Stimulated activated CD8-positive, alpha-beta memory T cell treated with anti-CD3 and anti-CD28 coated beads, Interleukin-12 subunit alpha, Interleukin-12 subunit beta, amount 100 ng/mL, for 24 hours (primary cell): ENCODE data around the gene CCDC183.
"Not testable (repeated sequence)": the region's sequence is repeated elsewhere in the genome, so short reads cannot be mapped to it uniquely, and the experiment has no call there.

Source experiments
- DNase-seq: peaks from one replicate; pipeline ENCODE4 v3.0.0-alpha.2; 2020; ENCODE audit errors: extremely low read depth

Gene CCDC183

GRCh38 chr9:136799854-136800657 lies 3.9 kb downstream of the CCDC183 start:
- DNase-seq: peak; percentile 82

GRCh38 chr9:136802321-136802720 lies 6.2 kb downstream of the CCDC183 start:
- no peak for DNase-seq

DNA sequence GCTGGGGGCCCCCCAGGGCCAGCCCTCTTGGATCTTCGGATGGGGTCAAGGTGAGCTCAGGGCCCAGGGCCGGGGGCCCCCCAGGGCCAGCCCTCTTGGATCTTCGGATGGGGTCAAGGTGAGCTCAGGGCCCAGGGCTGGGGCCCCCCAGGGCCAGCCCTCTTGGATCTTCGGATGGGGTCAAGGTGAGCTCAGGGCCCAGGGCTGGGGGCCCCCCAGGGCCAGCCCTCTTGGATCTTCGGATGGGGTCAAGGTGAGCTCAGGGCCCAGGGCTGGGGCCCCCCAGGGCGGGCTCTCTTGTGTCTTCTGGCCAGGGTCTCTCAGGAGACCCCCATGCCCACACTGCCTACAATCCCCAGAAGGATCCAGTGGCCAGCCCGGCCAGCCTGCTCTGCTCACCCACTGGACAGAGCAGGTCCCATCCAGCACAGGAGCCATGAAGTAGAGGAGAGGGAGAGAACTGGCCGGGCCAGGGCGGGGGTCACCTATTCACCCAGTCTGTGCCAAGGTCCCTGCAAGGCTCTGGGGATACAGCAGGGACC lies 6.9 kb downstream of the CCDC183 start:
- DNase-seq: not testable (repeated sequence)

DNA sequence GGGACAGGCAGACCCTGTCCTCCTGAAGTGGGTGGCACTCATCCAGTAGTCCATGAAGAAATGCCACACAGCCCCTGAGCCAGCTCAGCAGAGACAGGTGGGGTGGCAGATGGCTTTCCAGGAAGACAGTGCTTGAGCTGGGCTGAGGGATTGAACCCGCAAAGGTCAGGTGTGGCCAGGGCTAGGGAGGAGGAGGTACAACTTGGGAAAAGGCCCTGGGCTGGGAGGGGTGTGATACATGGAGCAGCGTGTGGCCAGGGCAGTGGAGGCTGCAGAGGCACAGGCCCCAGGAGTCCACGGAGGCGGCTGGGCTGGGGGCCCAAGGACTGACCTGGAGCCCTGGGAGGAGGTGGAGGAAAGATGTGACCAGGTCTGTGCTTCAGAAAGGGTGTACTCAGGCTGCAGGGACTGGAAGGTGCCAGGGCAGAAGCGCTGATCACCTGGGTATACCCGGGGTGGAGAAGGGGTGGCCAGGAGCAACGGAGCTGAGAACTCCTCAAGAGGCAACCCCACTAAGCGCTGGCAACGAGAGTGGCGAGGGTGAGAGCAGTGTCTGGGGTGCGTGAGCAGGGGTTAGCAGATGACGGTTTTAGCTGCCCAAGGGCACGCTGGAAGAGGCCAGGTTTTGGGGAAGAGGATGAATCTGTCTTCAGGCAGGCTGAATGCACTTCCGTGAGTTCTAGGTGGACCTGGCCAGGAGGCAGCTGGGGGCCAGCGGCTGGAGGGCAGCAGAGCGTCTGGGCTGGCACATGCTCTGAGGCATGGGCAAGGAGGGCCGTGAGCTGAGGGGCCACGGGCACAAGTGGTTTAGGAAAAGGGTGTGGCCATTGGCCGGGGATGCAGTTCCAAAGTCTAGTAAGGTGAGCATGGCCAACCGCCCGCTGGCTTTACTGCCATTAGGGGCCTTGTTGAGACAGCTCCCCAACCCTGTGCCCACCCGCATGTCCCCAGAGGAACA lies 7.7 kb downstream of the CCDC183 start:
- no peak for DNase-seq

DNA sequence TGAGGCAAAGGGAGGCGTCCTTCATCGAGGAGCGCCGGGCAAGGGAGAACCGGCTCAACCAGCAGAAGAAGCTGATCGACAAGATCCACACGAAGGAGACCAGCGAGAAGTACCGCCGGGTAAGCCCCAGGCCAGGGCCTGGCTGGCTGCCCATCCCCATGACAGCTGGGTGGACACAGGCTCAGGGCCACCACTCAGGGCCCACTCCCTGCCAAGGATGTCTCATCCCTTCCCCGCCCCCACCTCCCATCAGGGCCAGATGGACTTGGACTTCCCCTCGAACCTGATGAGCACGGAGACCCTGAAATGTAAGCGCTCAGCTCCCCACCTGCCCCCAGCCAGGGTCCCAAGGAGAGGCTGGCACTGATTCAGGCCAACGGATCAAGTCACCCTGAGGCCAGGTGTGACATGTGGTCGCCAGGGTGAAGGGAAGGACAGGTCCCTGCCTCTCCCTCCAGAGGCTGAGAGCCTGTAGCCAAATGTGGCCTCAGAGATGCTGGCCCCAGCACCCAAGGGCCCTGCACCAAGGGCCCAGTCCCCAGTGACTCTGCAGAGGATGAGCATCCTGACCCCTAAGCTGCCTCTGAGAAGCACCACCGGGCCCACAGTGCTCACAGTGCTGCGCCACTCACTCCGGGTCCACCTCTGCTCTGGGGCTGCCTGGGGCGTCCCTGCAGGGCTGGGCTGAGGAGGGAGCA lies 8.5 kb downstream of the CCDC183 start:
- no peak for DNase-seq

GRCh38 chr9:136805207-136805740 lies 9.1 kb downstream of the CCDC183 start:
- DNase-seq: no peak

DNA sequence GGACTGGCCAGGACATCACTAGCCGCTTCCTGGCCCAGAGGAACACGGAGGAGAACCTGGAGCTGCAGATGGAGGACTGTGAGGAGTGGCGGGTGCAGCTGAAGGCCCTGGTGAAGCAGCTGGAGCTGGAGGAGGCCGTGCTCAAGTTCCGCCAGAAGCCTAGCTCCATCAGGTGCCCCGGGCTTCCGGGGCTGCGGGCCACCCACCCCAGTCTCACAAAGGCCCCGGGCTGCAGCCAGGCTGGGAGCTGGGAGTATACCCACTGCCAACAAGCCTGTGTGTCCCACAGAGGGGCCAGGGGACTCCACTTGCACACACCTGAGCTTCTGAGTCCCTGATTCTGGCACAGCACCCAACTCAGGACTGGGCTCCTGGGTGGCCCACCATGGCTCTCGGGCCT lies 9.9 kb downstream of the CCDC183 start:
- no peak for DNase-seq

DNA sequence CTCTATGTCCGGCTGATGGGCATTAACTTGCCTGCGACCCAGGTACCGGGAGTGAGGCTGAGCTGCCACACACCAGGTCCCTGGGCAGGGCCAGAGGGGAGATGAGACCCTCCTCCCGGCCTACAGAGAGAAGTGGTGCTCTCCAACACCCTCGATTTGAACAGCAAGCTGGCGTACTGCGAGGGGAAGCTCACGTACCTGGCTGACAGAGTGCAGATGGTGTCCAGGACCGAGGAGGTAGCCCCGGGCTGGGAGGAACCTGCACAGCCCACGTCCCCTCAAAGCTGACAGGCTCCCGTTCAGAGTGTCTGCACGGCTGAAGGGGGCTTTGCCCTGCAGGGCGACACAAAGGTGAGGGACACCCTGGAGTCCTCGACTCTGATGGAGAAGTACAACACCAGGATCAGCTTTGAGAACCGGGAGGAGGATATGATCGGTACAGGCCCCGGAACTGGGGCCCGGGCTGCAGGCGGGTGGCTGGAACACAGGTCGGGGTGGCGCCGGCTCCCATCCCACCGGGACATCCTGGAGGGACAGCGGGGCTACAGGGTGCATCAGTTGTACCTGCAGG lies 10.6 kb downstream of the CCDC183 start:
- no peak for DNase-seq

DNA sequence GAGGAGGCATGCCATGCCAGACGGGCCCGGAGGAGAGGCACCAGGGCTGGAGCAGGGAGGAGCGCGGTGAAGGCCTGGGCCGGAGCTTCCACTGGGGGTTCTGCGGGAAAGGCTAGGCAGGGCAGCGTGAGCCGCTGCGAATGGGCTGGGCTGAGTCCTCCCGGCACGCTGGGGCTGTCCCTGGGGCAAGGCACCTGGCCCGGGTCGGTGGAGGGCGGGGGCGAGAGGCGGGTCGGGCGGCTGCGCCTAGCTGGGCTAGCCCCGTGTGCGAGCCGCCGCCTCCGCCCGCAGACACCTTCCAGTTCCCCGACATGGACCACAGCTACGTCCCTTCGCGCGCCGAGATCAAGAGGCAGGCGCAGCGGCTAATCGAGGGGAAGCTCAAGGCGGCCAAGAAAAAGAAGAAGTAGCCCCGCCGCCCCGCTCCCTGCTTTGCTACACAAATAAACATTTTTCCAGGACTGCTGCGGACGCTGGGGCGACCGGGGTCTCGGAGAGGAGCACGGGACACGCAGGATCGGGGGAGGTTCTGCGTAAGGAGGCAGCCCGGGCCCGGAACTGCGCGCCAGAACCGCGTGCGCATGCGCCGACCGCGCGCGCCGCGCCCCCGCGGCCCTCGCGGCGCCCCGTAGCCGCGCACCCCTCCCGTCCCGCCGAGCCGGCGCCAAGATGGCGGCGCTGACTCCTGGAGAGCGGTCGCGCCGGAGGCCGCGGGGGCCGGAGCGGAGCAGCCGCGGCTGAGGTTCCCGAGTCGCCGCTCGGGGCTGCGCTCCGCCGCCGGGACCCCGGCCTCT lies 11.3 kb downstream of the CCDC183 start, which contains the start of gene RABL6:
RABL6 (plus strand) TSS at position 668 of the 794 bp plus-strand sequence. CDS start 249 bp downstream, outside the sequence.
- peak; percentile 58 for DNase-seq

- DNase-seq: no peak
Measured at GRCh38 chr9:136808075-136808805, 12.1 kb downstream of the CCDC183 start.

- no peak for DNase-seq
Measured at GRCh38 chr9:136808806-136809158, 12.6 kb downstream of the CCDC183 start.

- no peak for DNase-seq
Measured at GRCh38 chr9:136814725-136815421, 18.7 kb downstream of the CCDC183 start.

DNA sequence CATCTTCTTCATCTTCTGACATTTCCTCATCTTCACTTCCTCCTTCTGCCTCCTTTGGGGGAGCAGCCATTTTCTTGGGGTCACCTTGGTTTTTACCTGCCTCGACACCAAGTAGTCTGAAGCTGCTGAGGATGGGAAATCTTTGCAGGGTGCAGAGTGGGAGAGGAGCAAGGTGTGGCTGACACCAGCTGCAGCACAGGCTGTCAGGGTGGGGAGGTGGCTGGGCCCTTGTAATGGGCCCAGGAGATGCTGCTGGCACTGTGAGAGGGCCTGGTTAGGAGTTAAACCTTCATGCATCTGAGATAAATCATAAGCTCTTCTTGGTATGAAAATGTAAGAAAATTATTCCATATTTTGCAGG lies 19.3 kb downstream of the CCDC183 start:
- no peak for DNase-seq

DNA sequence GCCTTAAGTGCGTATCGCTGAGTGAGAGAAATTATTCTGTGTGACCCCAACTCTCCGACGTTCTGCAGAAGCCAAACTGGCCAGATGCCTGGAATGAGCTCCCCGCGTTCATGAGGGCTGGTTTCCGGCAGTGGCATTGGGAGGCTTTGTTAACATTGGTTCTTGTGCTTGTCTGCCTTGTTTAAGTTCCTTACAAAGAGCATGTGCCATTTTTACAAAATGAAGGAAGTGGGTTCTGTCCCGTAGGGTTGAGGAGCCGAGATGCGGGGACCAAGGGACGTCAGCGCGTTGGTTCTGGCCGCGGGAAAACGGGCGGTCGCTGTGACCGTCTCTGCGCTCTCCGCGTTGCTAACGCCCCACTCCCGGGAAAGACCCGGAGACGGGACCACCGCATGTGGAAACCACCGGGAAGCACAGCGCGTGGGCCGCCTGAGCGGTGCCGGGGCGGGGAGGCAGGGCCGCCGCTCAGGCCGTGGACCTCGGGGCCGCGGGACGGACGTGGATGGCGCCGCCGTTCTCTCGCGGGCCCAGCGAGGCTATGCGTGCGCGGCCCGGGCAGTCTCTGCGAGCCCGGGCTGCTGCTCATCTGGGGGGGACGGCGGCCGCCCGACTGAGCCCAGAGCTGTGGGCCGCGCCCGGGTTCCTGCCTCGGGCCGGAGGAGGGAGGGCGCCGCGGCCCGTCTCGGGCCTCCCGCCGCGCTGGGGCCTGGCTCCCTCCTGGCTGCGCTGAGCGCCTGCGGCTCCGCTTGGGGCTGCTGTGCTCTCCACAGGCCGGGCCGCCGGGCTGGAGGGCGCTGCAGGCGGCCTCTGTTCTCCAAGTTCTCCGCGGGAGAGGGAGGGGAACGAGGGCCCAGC lies 25.1 kb downstream of the CCDC183 start:
- no peak for DNase-seq

GRCh38 chr9:136821826-136822544 lies 25.8 kb downstream of the CCDC183 start:
- no peak for DNase-seq

DNA sequence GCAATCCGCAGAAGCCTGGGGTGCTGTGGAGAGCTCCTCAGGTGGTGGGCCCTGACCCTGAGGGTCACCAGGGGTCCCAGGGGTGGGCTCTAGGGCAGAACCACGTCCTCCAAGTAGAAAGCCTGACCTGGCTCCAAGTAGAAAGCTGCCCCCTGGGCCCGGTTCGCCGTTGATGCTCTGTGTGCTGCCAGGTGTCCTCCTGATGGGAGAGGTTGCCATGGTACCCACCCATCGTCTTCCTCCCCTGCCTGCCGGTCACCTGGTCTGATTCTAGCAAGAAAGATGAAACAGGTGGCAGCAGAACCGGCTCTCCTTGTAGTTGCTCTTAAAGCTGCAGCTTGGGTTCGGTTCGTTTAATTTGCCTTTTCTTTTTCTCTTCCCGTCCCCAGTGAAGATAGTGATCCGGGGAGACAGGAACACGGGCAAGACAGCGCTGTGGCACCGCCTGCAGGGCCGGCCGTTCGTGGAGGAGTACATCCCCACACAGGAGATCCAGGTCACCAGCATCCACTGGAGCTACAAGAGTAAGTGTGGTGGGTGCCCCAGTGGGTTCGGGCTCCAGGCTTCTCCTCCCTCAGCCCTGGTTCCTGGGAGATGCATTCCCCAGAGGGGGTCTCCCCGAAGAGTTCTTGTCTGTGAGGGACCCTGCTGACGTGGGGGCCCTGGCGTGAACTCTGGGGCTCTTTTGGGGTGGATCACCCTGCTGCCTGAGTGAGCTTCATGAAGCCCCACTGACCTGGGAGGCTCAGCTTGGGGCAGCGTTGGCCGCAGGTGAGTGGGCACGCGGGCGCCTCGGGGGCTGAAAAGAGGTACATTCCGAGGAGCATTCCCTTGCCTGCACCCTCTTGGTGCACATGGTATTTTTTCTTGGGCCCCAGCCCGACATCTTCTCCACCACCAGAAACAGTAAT lies 27.3 kb downstream of the CCDC183 start:
- DNase-seq: no peak
